ENCODE results near the gene SLC2A9. TPM values are rescaled to one million over a fixed set of nuclear protein-coding genes. Genes with fewer than 3 reads are reported as not detected.

The SLC2A9 gene
- total RNA-seq (2014; rRNA removed; shearing (Covaris generic)) (not detected in 2 replicates), total RNA-seq (2022) (not detected in 2 replicates), Bru-seq, nascent RNA (percentile 13 among the genes with signal in this experiment), BruChase-seq, experiment 1, labeled RNA remaining after a 6-hour chase (percentile 9 among the genes with signal in this experiment), BruChase-seq, experiment 2, labeled RNA remaining after a 2-hour chase (percentile 10 among the genes with signal in this experiment)
- long read RNA-seq, result 0 reads

DNA sequence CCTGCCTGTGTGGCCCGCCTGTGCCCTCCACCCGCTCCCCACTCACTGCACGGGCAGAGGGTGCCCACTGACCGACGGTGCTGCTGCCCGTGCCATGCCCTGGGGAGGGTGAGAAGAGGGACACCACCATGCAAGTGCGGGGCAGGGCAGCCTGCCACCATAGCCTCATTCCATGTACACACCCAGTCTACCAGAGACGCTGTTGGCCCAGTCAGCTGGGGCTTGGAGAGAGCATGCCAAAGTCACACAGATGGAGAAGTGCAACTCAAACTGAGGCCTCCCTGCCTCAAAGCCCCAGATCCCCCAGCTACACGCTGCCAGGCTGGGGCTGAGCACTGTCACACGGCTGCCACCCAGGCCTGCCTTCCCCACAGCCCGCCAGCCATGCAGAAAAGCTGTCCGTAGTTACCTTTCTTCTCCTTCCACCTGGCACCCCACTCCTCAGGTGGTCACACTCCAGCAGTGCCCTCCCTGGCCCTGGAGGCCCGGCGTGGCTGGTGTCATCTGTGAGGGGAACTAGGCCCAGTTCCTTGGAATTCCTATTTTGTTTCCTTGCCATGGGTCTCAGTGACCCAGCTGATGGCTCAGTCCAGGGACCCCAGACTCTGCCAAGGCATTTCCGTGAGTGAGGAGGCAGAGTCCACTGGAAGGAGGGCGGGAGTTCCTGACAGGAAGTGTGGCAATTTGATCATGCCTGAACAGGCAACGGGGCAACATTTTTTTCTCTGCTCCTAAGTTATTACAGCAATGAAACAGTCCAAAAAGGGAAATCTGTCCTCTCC lies at the start of gene SLC2A9:
Gene SLC2A9, minus strand, starts transcription at position 627 of the 782 bp plus-strand sequence. Its CDS starts 68 bp downstream, at position 559.
- no peak within 1 kb of the TSS for H2AFZ ChIP-seq (ENCODE audit: low read length)
- ChIA-PET POLR2A (no interaction called here), CTCF (ENCODE audit: unreplicated experiment) (no interaction called here)
- no peak within 1 kb of the TSS for H3K4me3 ChIP-seq (ENCODE audit: low read depth, low read length, poor library complexity, severe bottlenecking)
- no TSS peak for BruUV-seq (replicated peaks)
- H4K20me1 ChIP-seq (ENCODE audit: insufficient read depth, low read length), result no peaks in the 10 kb centered on the region
- H3K9me2 ChIP-seq (ENCODE audit: insufficient read depth, low read length), result no peaks in the 10 kb centered on the region
- no peak for DNase-seq (ENCODE audit: low spot score)
- H3K4me2 ChIP-seq (ENCODE audit: low read length), result no peak within 1 kb of the TSS
- H3K9me3 ChIP-seq (ENCODE audit: low read length), result no peaks in the 10 kb centered on the region
- intact Hi-C loops (cut with micrococcal nuclease; ENCODE audit: unreplicated experiment), result no loop called here
- no peaks in the 10 kb centered on the region for H3K79me2 ChIP-seq (ENCODE audit: insufficient read depth, low read depth, low read length)
- TF ChIP-seq EZH2phosphoT487 (IDR thresholded peaks at IDR 0.05; ENCODE audit: borderline replicate concordance, low read depth, low read length), result no peak
- TF ChIP-seq, protein P1, sequence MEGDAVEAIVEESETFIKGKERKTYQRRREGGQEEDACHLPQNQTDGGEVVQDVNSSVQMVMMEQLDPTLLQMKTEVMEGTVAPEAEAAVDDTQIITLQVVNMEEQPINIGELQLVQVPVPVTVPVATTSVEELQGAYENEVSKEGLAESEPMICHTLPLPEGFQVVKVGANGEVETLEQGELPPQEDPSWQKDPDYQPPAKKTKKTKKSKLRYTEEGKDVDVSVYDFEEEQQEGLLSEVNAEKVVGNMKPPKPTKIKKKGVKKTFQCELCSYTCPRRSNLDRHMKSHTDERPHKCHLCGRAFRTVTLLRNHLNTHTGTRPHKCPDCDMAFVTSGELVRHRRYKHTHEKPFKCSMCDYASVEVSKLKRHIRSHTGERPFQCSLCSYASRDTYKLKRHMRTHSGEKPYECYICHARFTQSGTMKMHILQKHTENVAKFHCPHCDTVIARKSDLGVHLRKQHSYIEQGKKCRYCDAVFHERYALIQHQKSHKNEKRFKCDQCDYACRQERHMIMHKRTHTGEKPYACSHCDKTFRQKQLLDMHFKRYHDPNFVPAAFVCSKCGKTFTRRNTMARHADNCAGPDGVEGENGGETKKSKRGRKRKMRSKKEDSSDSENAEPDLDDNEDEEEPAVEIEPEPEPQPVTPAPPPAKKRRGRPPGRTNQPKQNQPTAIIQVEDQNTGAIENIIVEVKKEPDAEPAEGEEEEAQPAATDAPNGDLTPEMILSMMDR (conservative IDR thresholded peaks at IDR 0.05; ENCODE audit: low read length), result no peak
- no peak within 1 kb of the TSS for H3K27ac ChIP-seq (ENCODE audit: low read depth, low read length, poor library complexity, severe bottlenecking)
- H3K4me1 ChIP-seq (ENCODE audit: insufficient read depth, low read length, poor library complexity, severe bottlenecking), result no peaks in the 10 kb centered on the region
- H3K36me3 ChIP-seq (ENCODE audit: insufficient read depth, low read length), result peaks cover 3% of the 10 kb centered on the region; the same call in 1 of the 2 replicates

DNA sequence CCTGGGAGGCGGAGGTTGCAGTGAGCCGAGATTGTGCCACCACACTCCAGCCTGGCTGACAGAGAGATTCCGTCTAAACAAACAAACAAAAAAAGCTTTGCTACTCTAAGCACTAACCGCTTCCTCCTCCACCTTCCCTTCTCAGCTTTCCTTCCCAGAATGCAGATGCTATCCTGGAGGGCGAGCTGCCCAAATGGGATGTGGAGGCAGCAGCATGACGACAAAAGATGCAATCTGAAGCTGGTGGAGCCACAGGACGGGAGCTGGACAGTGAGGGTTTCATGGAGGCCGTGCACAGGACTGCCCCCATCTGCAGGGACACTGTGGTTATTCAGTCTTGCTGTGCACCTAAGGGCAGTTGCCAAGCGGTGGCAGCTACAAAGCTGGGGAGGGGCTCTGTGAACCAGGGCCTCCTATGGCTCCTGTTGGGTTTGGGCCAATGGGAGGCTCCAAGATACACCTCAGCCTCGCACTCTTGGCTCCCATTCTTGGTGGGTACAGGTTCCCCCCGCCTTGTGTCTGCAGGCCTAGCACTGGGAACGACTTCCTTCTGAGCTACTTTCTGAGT lies 47.9 kb upstream of the SLC2A9 start:
- no TSS peak for BruUV-seq (replicated peaks)
- no peaks in the 10 kb centered on the region for H3K9me2 ChIP-seq (ENCODE audit: insufficient read depth, low read length)
- H4K20me1 ChIP-seq (ENCODE audit: insufficient read depth, low read length), result no peaks in the 10 kb centered on the region
- intact Hi-C loops (cut with micrococcal nuclease; ENCODE audit: unreplicated experiment), result no loop called here
- H3K4me2 ChIP-seq (ENCODE audit: low read length), result no peak overlapping the region
- H3K4me3 ChIP-seq (ENCODE audit: low read depth, low read length, poor library complexity, severe bottlenecking), result no peak overlapping the region
- no peaks in the 10 kb centered on the region for H3K9me3 ChIP-seq (ENCODE audit: low read length)
- no peak for DNase-seq (ENCODE audit: low spot score)
- ChIA-PET CTCF (ENCODE audit: unreplicated experiment) (no interaction called here), POLR2A (no interaction called here)
- H2AFZ ChIP-seq (ENCODE audit: low read length), result no peak overlapping the region
- peaks cover 22% of the 10 kb centered on the region for H3K36me3 ChIP-seq (ENCODE audit: insufficient read depth, low read length)
- TF ChIP-seq, protein P1 (conservative IDR thresholded peaks at IDR 0.05; ENCODE audit: low read length), result no peak
- no peak for TF ChIP-seq EZH2phosphoT487 (IDR thresholded peaks at IDR 0.05; ENCODE audit: borderline replicate concordance, low read depth, low read length)
- no peaks in the 10 kb centered on the region for H3K4me1 ChIP-seq (ENCODE audit: insufficient read depth, low read length, poor library complexity, severe bottlenecking)
- no peaks in the 10 kb centered on the region for H3K79me2 ChIP-seq (ENCODE audit: insufficient read depth, low read depth, low read length)
- H3K27ac ChIP-seq (ENCODE audit: low read depth, low read length, poor library complexity, severe bottlenecking), result no peak overlapping the region

Data from OCI-LY7 (cell line).